ENCODE measurements around the gene ZNF148. TPM values are rescaled to one million over a fixed set of nuclear protein-coding genes. Genes with fewer than 3 reads are reported as not detected.

Gene ZNF148
- total RNA-seq, 4 donors from 2014 or later, result 10.7 to 25.9 (median 16.9) TPM

GRCh38 chr3:125179884-125180240, 195.3 kb downstream of the ZNF148 start:
- Histone ChIP-seq H3K9me3 (no peaks in the 10 kb centered on the region), H3K4me1 (no peaks in the 10 kb centered on the region), H3K27ac (no peak overlapping the region), H3K36me3 (no peaks in the 10 kb centered on the region), H3K27me3 (no peaks in the 10 kb centered on the region), H3K4me3 (no peak overlapping the region)
- DNase-seq, result no peak
- intact Hi-C loops (cut with DNase I), result no loop called here
- TF ChIP-seq POLR2A (IDR thresholded peaks at IDR 0.05) (no peak), CTCF (IDR thresholded peaks at IDR 0.05) (no peak)
- 85 to 95% methylated on average over 1 of the region's 1 CpG for WGBS, 2 donors

GRCh38 chr3:125179143-125179883, 195.8 kb downstream of the ZNF148 start:
- DNase-seq, result no peak
- no peaks in the 10 kb centered on the region for H3K9me3 ChIP-seq
- 85 to 86% methylated on average over 3 of the region's 3 CpGs for WGBS, 2 donors
- no peaks in the 10 kb centered on the region for H3K4me1 ChIP-seq
- no peak overlapping the region for H3K4me3 ChIP-seq
- no peaks in the 10 kb centered on the region for H3K27me3 ChIP-seq
- intact Hi-C loops (cut with DNase I), result no loop called here
- H3K27ac ChIP-seq, result no peak overlapping the region
- TF ChIP-seq CTCF (IDR thresholded peaks at IDR 0.05) (no peak), POLR2A (IDR thresholded peaks at IDR 0.05) (no peak)
- no peaks in the 10 kb centered on the region for H3K36me3 ChIP-seq

GRCh38 chr3:125177746-125178145, 197.4 kb downstream of the ZNF148 start:
- TF ChIP-seq CTCF (IDR thresholded peaks at IDR 0.05) (no peak), POLR2A (IDR thresholded peaks at IDR 0.05) (no peak)
- Histone ChIP-seq H3K27ac (no peak overlapping the region), H3K9me3 (no peaks in the 10 kb centered on the region), H3K36me3 (no peaks in the 10 kb centered on the region), H3K27me3 (no peaks in the 10 kb centered on the region), H3K4me1 (no peaks in the 10 kb centered on the region), H3K4me3 (no peak overlapping the region)
- intact Hi-C loops (cut with DNase I), result no loop called here
- WGBS, 2 donors, result 95 to 97% methylated on average over 8 to 9 of the region's 13 CpGs
- DNase-seq, result no peak

Small RNA genes lying within 50 kb of the gene (small RNA-seq; reads per million reads assigned to genes)
- 0 reads per million in 4 donors for gene RNU6-232P

Other genes with a start within 250 kb of the ZNF148 start
- gene SLC12A8, start 162.6 kb downstream of the ZNF148 start, total RNA-seq, result 10 to 100 TPM in 3 of 4 donors, 1 to 10 TPM in 1; 9.9 to 15.9 (median 13.8) TPM
- gene SNX4, start 144.9 kb upstream of the ZNF148 start, total RNA-seq, result 10 to 100 TPM; 34.5 to 47.9 (median 42.8) TPM
- 10 to 100 TPM in 2 of 4 donors, 1 to 10 TPM in 2; 6.4 to 13.7 (median 9.5) TPM for gene OSBPL11, start 220.2 kb upstream of the ZNF148 start, total RNA-seq